CD4-positive, CD25-positive, alpha-beta regulatory T cell (primary cell): Measurements from ENCODE around the gene PARD3. TPM values are rescaled to one million over a fixed set of nuclear protein-coding genes. Genes with fewer than 3 reads are reported as not detected.

ENCODE experiments used
- ATAC-seq, 2 donors: fragments of 150-1000 bp; cut with Tn5 transposase; one replicate each; pipeline ENCODE4 v1.10.0; 2021; ENCODE audit warnings: low read depth in 2 of 2, moderate number of reproducible peaks in 2 of 2, moderate library complexity in 1 of 2
- DNase-seq, 3 donors: peaks; one replicate each; pipeline versions ENCODE4 v3.0.0 to v3.0.0-alpha.2; 2012 to 2022; ENCODE audit warnings: mixed read lengths in 1 of 3
- H3K27ac ChIP-seq: one replicate; pipeline ENCODE4 v1.7.0; 2013; ENCODE audit warnings: mild to moderate bottlenecking, low read length; ENCODE audit not compliant: insufficient read depth, poor library complexity, severe bottlenecking
- H3K27me3 ChIP-seq: one replicate; pipeline ENCODE4 v1.7.0; 2013; ENCODE audit warnings: low read length; ENCODE audit not compliant: control insufficient read depth, insufficient read depth
- H3K36me3 ChIP-seq: one replicate; pipeline ENCODE4 v1.7.0; 2013; ENCODE audit warnings: mild to moderate bottlenecking, low read length, moderate library complexity; ENCODE audit not compliant: control insufficient read depth, insufficient read depth
- H3K4me1 ChIP-seq: 2 replicates; pipeline ENCODE4 v1.7.0; 2013; ENCODE audit warnings: mild to moderate bottlenecking, low read length; ENCODE audit not compliant: insufficient read depth, control insufficient read depth, poor library complexity, severe bottlenecking
- H3K4me3 ChIP-seq: one replicate; pipeline ENCODE4 v1.7.0; 2013; ENCODE audit warnings: low read depth, mild to moderate bottlenecking, low read length, moderate library complexity
- H3K9me3 ChIP-seq, 2 experiments: 1 replicate in 1 of 2; 2 replicates in 1 of 2; pipeline ENCODE4 v1.7.0; 2013; ENCODE audit warnings: low read length in 2 of 2, mild to moderate bottlenecking in 1 of 2, moderate library complexity in 1 of 2; ENCODE audit not compliant: control insufficient read depth in 2 of 2
- H3K27ac Mint-ChIP-seq, 3 donors: one replicate each; pipeline ENCODE4 v1.8.0; 2020 to 2022; ENCODE audit warnings: mild to moderate bottlenecking in 3 of 3, mixed read lengths in 3 of 3, moderate library complexity in 2 of 3
- H3K27me3 Mint-ChIP-seq: one replicate; pipeline ENCODE4 v1.8.0; 2022; ENCODE audit warnings: mild to moderate bottlenecking, mixed read lengths
- H3K36me3 Mint-ChIP-seq: one replicate; pipeline ENCODE4 v1.8.0; 2020; ENCODE audit warnings: mixed read lengths
- H3K4me1 Mint-ChIP-seq, 4 donors: one replicate each; pipeline ENCODE4 v1.8.0; 2020 to 2022; ENCODE audit warnings: mixed read lengths in 4 of 4, mild to moderate bottlenecking in 1 of 4
- H3K4me3 Mint-ChIP-seq, 4 donors: one replicate each; pipeline ENCODE4 v1.8.0; 2020 to 2022; ENCODE audit warnings: mild to moderate bottlenecking in 4 of 4, mixed read lengths in 4 of 4, moderate library complexity in 3 of 4
- H3K9me3 Mint-ChIP-seq, 7 donors: one replicate each; pipeline ENCODE4 v1.8.0; 2020 to 2022; ENCODE audit warnings: mixed read lengths in 7 of 7, mild to moderate bottlenecking in 3 of 7, moderate library complexity in 2 of 7
- polyA plus RNA-seq, 4 donors: library from polyadenylated mRNA; unstranded; fragments of 300-500 nt; fragmentation: Illumina TruSeq; gene quantifications; one replicate each; pipeline ENCODE4 v1.2.3, GENCODE V29; 2021
- total RNA-seq: library from RNA; stranded (reverse); gene quantifications from one replicate; pipeline ENCODE4 v1.2.3, GENCODE V29; 2022

PARD3 gene
- total and polyA plus RNA-seq, 5 donors from 2014 or later, result 0.08 to 0.79 TPM; not detected in 3

DNA sequence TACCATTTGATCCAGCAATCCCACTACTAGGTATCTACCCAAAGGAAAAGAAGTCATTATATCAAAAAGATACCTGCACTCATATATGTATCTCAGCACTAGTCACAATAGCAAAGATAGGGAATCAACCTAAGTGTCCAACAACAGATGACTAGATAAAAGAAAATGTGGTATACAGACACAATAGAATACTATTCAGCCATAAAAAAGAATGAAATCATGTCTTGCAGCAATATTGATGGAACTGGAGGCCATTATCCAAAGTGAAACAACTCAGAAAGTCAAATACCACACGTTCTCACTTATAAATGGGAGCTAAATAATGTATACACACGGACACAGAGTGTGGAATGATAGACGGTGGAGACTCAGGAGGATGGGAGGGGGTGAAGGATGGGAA, 146.0 kb downstream of the PARD3 start:
- H3K27ac Mint-ChIP-seq, result no peak overlapping the region
- H3K4me1 ChIP-seq, result no peaks in the 10 kb centered on the region
- no peak for DNase-seq
- no peaks in the 10 kb centered on the region for H3K36me3 Mint-ChIP-seq
- no peaks in the 10 kb centered on the region for H3K27me3 ChIP-seq
- no peak overlapping the region for H3K4me3 ChIP-seq
- H3K9me3 ChIP-seq, result no peaks in the 10 kb centered on the region
- no peak overlapping the region for H3K27ac ChIP-seq
- peaks cover 12% of the 10 kb centered on the region for H3K27me3 Mint-ChIP-seq
- no peak overlapping the region for H3K4me3 Mint-ChIP-seq
- H3K9me3 Mint-ChIP-seq, result peaks cover 0 to 2% (median 0%) of the 10 kb centered on the region in 7 donors
- H3K4me1 Mint-ChIP-seq, result no peaks in the 10 kb centered on the region
- no peak for ATAC-seq
- H3K36me3 ChIP-seq, result no peaks in the 10 kb centered on the region

DNA sequence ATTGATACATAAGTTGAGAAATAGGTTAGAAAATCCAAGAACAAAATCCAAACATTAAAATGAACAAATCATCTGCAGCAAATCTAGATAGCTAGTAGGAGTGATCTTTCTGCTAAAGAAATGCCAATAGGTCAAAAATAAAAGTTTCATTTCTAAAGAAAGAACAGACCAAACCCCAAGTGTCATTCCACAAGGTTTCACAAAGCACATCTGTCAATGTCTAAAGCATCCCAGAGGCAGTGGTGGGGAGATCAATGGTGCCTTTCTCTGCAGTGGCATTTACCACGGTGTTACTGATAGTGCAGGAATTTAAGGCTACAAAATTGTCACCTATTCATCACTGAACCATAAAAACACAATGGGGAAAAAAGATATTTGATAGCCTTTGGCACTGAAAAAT, 147.9 kb downstream of the PARD3 start:
- H3K36me3 Mint-ChIP-seq, result no peaks in the 10 kb centered on the region
- Histone ChIP-seq H3K4me1 (no peaks in the 10 kb centered on the region), H3K27ac (no peak overlapping the region), H3K4me3 (no peak overlapping the region), H3K27me3 (no peaks in the 10 kb centered on the region), H3K9me3 (no peaks in the 10 kb centered on the region), H3K36me3 (no peaks in the 10 kb centered on the region)
- H3K27ac Mint-ChIP-seq, result no peak overlapping the region
- H3K27me3 Mint-ChIP-seq, result peaks cover 16% of the 10 kb centered on the region
- H3K4me1 Mint-ChIP-seq, result no peaks in the 10 kb centered on the region
- DNase-seq (no peak), ATAC-seq (no peak)
- H3K9me3 Mint-ChIP-seq, result peaks cover 0 to 3% (median 0%) of the 10 kb centered on the region in 7 donors
- no peak overlapping the region for H3K4me3 Mint-ChIP-seq

DNA sequence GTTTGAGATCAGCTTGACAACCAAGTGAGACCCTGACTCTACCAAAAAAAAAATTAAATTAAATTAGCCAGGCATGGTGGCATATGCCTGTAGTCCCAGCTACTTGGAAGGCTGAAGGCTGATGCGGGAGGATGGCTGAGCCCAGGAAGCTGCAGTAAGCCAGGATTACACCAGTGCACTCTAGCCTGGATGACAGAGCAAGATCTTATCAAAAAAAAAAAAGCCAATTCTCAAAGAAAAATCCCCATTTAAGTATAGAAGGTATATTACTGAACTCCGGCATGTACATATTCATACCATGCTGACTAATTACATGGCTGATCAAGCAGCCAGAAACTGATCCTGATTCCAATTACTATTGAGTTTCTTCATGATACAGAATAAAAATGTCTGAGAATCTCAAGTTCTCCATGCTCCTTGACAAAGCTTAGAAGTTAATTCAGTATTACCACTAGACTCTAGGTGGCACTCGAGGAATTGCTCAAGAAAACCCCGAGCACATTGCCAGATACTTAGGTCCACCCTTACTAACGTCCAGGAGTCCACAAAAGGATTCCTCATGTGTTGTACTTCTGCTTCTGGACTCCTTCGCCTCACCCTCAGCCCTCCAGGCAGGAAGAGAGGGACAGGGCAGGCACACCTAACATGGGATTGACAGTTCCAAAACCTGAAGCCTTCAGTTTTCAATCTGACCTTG, 148.9 kb downstream of the PARD3 start:
- Mint-ChIP-seq H3K9me3 (peaks cover 0 to 3% (median 0%) of the 10 kb centered on the region in 7 donors), H3K27ac (no peak overlapping the region), H3K4me3 (no peak overlapping the region), H3K27me3 (peaks cover 16% of the 10 kb centered on the region), H3K36me3 (no peaks in the 10 kb centered on the region), H3K4me1 (no peaks in the 10 kb centered on the region)
- Histone ChIP-seq H3K27me3 (no peaks in the 10 kb centered on the region), H3K27ac (no peak overlapping the region), H3K4me3 (no peak overlapping the region), H3K4me1 (no peaks in the 10 kb centered on the region), H3K9me3 (no peaks in the 10 kb centered on the region), H3K36me3 (no peaks in the 10 kb centered on the region)
- DNase-seq, result peak in 1 of 3 donors; percentile 17
- no peak for ATAC-seq

DNA sequence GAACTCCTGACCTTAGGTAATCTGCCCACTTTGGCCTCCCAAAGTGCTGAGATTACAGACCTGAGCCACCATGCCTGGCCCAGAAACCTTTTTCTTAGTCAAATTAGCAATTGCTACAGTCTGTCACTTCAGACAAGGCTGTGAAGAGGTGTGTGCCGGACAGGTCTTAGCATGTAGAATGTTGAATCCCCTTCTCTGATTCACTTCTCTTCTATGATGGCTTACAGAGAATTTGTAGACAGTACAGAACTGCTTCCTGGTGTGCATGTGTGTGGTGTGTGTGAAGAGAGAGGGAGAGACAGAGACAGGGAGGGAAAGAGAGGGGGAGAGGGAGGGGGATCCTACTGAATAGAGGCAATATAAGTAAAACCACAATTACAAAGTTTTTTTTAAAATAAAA, 150.4 kb downstream of the PARD3 start:
- ATAC-seq, result no peak
- Mint-ChIP-seq H3K36me3 (no peaks in the 10 kb centered on the region), H3K27ac (no peak overlapping the region), H3K4me3 (no peak overlapping the region), H3K9me3 (peaks cover 0 to 3% (median 0%) of the 10 kb centered on the region in 7 donors), H3K4me1 (no peaks in the 10 kb centered on the region), H3K27me3 (peaks cover 16% of the 10 kb centered on the region)
- H3K36me3 ChIP-seq, result no peaks in the 10 kb centered on the region
- DNase-seq, result no peak
- peaks cover 2% of the 10 kb centered on the region for H3K27me3 ChIP-seq
- no peaks in the 10 kb centered on the region for H3K4me1 ChIP-seq
- no peaks in the 10 kb centered on the region for H3K9me3 ChIP-seq
- H3K27ac ChIP-seq, result no peak overlapping the region
- no peak overlapping the region for H3K4me3 ChIP-seq

DNA sequence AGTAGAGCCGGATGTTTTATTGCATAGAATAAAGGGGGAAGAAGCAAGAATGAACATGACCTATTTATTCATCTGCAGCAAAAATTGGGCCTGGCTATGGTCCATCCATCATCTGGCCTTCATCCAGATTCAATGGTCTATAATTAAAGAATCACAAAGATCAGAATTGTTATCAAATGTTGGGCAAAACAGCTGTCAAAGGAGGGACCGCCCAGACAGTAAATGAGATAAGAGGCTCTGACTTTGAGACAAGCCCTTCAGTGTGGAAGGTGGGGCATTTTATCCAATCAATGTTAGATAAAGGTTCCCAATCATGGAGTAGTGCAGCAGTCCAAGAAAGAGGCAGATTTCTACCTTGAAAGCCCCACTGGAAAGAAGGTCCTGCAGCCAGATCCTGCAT, 153.5 kb downstream of the PARD3 start:
- Mint-ChIP-seq H3K27me3 (peaks cover 12% of the 10 kb centered on the region), H3K4me1 (no peaks in the 10 kb centered on the region), H3K36me3 (no peaks in the 10 kb centered on the region), H3K27ac (no peak overlapping the region), H3K9me3 (peaks cover 0 to 2% (median 0%) of the 10 kb centered on the region in 7 donors), H3K4me3 (no peak overlapping the region)
- Histone ChIP-seq H3K36me3 (no peaks in the 10 kb centered on the region), H3K4me3 (no peak overlapping the region), H3K27me3 (peaks cover 2% of the 10 kb centered on the region), H3K27ac (no peak overlapping the region), H3K9me3 (no peaks in the 10 kb centered on the region), H3K4me1 (no peaks in the 10 kb centered on the region)
- DNase-seq (no peak), ATAC-seq (no peak)

DNA sequence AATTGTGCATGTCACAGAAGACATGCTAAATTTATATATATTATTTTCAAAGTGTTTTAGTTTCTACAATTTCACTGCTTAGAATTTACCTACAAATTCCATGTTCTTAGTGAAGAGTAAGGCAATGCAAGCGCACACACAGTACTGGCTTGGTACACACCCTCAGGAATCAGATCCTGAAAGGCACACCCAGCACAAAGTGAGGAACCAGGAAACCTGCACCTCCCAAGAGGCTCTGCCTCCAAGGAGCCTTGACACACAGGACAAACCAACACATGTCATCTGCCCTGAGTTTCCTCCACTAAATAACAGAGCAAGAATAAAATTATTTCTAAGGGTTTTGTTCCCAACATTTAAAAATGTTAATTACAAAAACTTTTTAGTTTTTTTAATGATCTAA, 156.2 kb downstream of the PARD3 start:
- H3K4me3 Mint-ChIP-seq, result no peak overlapping the region
- H3K27ac ChIP-seq, result no peak overlapping the region
- peaks cover 2% of the 10 kb centered on the region for H3K27me3 ChIP-seq

DNA sequence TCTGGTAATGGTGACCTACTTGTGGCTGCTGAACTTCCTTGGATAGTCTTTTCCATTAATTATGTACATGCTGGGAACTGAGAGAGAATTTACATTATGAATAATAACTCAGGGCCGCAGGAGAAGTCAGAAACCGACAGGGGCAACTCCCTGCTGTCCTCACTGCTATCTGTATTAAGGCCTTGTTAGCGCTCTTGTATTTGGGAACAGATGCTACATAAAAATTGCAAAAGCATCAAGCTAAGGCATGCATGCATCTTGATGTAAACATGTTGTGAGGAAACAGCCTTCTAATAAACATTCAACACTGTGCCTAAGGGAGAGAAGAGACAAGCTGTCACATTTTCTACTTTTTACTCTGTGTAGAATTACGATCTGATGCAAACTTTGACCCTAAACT, 158.4 kb downstream of the PARD3 start:
- Mint-ChIP-seq H3K27me3 (no peaks in the 10 kb centered on the region), H3K36me3 (no peaks in the 10 kb centered on the region), H3K4me1 (no peaks in the 10 kb centered on the region), H3K4me3 (no peak overlapping the region), H3K27ac (no peak overlapping the region), H3K9me3 (peaks cover 0 to 2% (median 0%) of the 10 kb centered on the region in 7 donors)
- Histone ChIP-seq H3K27ac (no peak overlapping the region), H3K36me3 (no peaks in the 10 kb centered on the region), H3K4me3 (no peak overlapping the region), H3K4me1 (no peaks in the 10 kb centered on the region), H3K9me3 (no peaks in the 10 kb centered on the region), H3K27me3 (peaks cover 2% of the 10 kb centered on the region)
- ATAC-seq, result no peak
- DNase-seq, result no peak

More for the DNA sequence above, 156.2 kb downstream of the PARD3 start:
- Mint-ChIP-seq H3K36me3 (no peaks in the 10 kb centered on the region), H3K9me3 (peaks cover 0 to 4% (median 0%) of the 10 kb centered on the region in 7 donors), H3K27me3 (peaks cover 4% of the 10 kb centered on the region), H3K27ac (peak overlapping the region in 1 of 3 donors; percentile 31), H3K4me1 (no peaks in the 10 kb centered on the region)
- no peak for ATAC-seq
- DNase-seq, result no peak
- no peaks in the 10 kb centered on the region for H3K4me1 ChIP-seq
- H3K9me3 ChIP-seq, result no peaks in the 10 kb centered on the region
- H3K4me3 ChIP-seq, result no peak overlapping the region
- H3K36me3 ChIP-seq, result no peaks in the 10 kb centered on the region
